ENCODE measurements around the gene ATP5F1B.

The ATP5F1B gene

GRCh38 chr12:56645201-56645716 lies 525 bp downstream of the ATP5F1B start:
- DNase-seq = no peak

GRCh38 chr12:56644654-56645053 lies 1.1 kb downstream of the ATP5F1B start:
- DNase-seq = no peak

- DNase-seq = no peak
Measured at GRCh38 chr12:56641219-56641618, 4.6 kb downstream of the ATP5F1B start.

- no peak for DNase-seq
Measured at GRCh38 chr12:56637621-56638020, 8.2 kb downstream of the ATP5F1B start.

- DNase-seq = peak; percentile 99
Measured at GRCh38 chr12:56636675-56637540, 8.9 kb downstream of the ATP5F1B start.

GRCh38 chr12:56635806-56636674 lies 9.7 kb downstream of the ATP5F1B start:
- peak; percentile 78 for DNase-seq

- DNase-seq = peak; percentile 51
Measured at GRCh38 chr12:56634837-56635791, 10.7 kb downstream of the ATP5F1B start.

- DNase-seq = no peak
Measured at GRCh38 chr12:56634242-56634836, 11.4 kb downstream of the ATP5F1B start.

GRCh38 chr12:56633468-56634241 lies 12.1 kb downstream of the ATP5F1B start:
- no peak for DNase-seq

- DNase-seq = no peak
Measured at GRCh38 chr12:56632701-56633467, 12.9 kb downstream of the ATP5F1B start.

- DNase-seq = no peak
Measured at GRCh38 chr12:56631790-56632700, 13.7 kb downstream of the ATP5F1B start.

GRCh38 chr12:56630180-56630632 lies 15.6 kb downstream of the ATP5F1B start, which contains the start of gene BAZ2A:
Gene BAZ2A (minus strand): TSS chr12:56630326. CDS start chr12:56617530, 12,796 bp downstream.
- DNase-seq = peak; percentile 78

GRCh38 chr12:56629459-56630179 lies 16.2 kb downstream of the ATP5F1B start:
- no peak for DNase-seq

GRCh38 chr12:56628671-56629458 lies 16.9 kb downstream of the ATP5F1B start:
- no peak for DNase-seq

GRCh38 chr12:56626701-56627100 lies 19.1 kb downstream of the ATP5F1B start:
- DNase-seq = no peak

- DNase-seq = no peak
Measured at GRCh38 chr12:56622535-56622934, 23.2 kb downstream of the ATP5F1B start.

- no peak for DNase-seq
Measured at GRCh38 chr12:56616925-56617324, 28.9 kb downstream of the ATP5F1B start.

Data from SHP77 treated with DMSO at 0.1 percent for 48 hours (cell line).